K562 (cell line): ENCODE results near the gene ANKRD13C. TPM values are rescaled to one million over a fixed set of nuclear protein-coding genes. Genes with fewer than 3 reads are reported as not detected.

Experiments
- BRD9 ChIP-seq: fragments of 450-650 bp; IDR thresholded peaks from 2 replicates; pipeline ENCODE4 v1.6.1; 2018; ENCODE audit warnings: low read depth; ENCODE audit not compliant: partially characterized antibody
- DACH1 ChIP-seq: fragments of 450-650 bp; IDR thresholded peaks from 2 replicates; pipeline ENCODE4 v1.6.1; 2018; ENCODE audit not compliant: partially characterized antibody
- GATAD2B ChIP-seq: fragments of 450-650 bp; IDR thresholded peaks from 2 replicates; pipeline ENCODE4 v1.6.1; 2017; ENCODE audit warnings: mild to moderate bottlenecking, borderline replicate concordance
- MBD2 ChIP-seq: sonication (generic); IDR thresholded peaks from 2 replicates; pipeline ENCODE4 v1.6.1; 2016; ENCODE audit warnings: low read depth, borderline replicate concordance
- RBM22 ChIP-seq: fragments of 200-400 bp; formaldehyde crosslinking; IDR thresholded peaks from 2 replicates; pipeline ENCODE4 v1.6.1; 2018; ENCODE audit warnings: low read length, low read depth; ENCODE audit not compliant: poor library complexity, severe bottlenecking
- SETDB1 ChIP-seq: IDR thresholded peaks from one replicate; pipeline ENCODE4 v1.6.1; 2012; ENCODE audit warnings: low read length, control low read depth, inconsistent platforms
- SMARCB1 ChIP-seq: IDR thresholded peaks from 2 replicates; pipeline ENCODE4 v1.6.1; 2011; ENCODE audit warnings: improper control_type of control experiment, low read depth; ENCODE audit not compliant: insufficient read length
- ZBTB40 ChIP-seq, 2 experiments: fragments of 450-650 bp in 1 of 2; sonication (generic) in 1 of 2; formaldehyde crosslinking in 1 of 2; IDR thresholded peaks; 2 replicates each; pipeline versions ENCODE4 v1.7.1 to v1.9.0; 2016 to 2022; ENCODE audit warnings: inconsistent platforms in 1 of 2, mild to moderate bottlenecking in 1 of 2, missing genetic modification reagents in 1 of 2
- ZNF140 ChIP-seq: fragments of 250-450 bp; sonication (Bioruptor Pico); IDR thresholded peaks from 2 replicates; pipeline ENCODE4 v1.8.0; 2021; ENCODE audit warnings: moderate library complexity, mild to moderate bottlenecking, inconsistent platforms
- polyA plus RNA-seq, 8 experiments: library from polyadenylated mRNA; depleted of rRNA in 4 of 8; stranded (reverse) in 5 of 8; unstranded in 3 of 8; fragments of >200 nt; fragmentation: Nextera tagmentation in 2 of 8; fragmentation: Illumina TruSeq in 1 of 8; extraction: Ambion mirVana in 2 of 8; extraction: Trizol in 1 of 8; gene quantifications; 2 replicates each; pipeline versions ENCODE4 v1.2.1 to v1.2.3, GENCODE V29; 2011 to 2014; ENCODE audit warnings: inconsistent platforms in 1 of 8, missing spikeins in 1 of 8
- total RNA-seq, 7 experiments: library from RNA; depleted of rRNA in 6 of 7; stranded (reverse); fragments of >200 nt in 6 of 7; fragmentation: Illumina TruSeq in 2 of 7; extraction: Trizol in 2 of 7; gene quantifications; 2 replicates each; pipeline versions ENCODE4 v1.2.1 to v1.2.3, GENCODE V29; 2011 to 2021; ENCODE audit warnings: low replicate concordance in 1 of 7
- TF ChIP-seq, protein P1 (sequence below): IDR thresholded peaks from 3 replicates; pipeline ENCODE4 v1.6.1; 2011; ENCODE audit warnings: borderline replicate concordance, mild to moderate bottlenecking, moderate library complexity; ENCODE audit not compliant: insufficient read length; ENCODE audit errors: extremely low read depth
- TF ChIP-seq, protein P2 (sequence below): fragments of 450-650 bp; formaldehyde crosslinking; IDR thresholded peaks from 2 replicates; pipeline ENCODE4 v1.4.0; 2022; ENCODE audit warnings: missing genetic modification characterization

Gene ANKRD13C
- total and polyA plus RNA-seq, 9 of the 15 experiments (the other 6 are each of a cell fraction or from before 2014, with no cell fraction given), result 3.4 to 22.8 (median 12.5) TPM

DNA sequence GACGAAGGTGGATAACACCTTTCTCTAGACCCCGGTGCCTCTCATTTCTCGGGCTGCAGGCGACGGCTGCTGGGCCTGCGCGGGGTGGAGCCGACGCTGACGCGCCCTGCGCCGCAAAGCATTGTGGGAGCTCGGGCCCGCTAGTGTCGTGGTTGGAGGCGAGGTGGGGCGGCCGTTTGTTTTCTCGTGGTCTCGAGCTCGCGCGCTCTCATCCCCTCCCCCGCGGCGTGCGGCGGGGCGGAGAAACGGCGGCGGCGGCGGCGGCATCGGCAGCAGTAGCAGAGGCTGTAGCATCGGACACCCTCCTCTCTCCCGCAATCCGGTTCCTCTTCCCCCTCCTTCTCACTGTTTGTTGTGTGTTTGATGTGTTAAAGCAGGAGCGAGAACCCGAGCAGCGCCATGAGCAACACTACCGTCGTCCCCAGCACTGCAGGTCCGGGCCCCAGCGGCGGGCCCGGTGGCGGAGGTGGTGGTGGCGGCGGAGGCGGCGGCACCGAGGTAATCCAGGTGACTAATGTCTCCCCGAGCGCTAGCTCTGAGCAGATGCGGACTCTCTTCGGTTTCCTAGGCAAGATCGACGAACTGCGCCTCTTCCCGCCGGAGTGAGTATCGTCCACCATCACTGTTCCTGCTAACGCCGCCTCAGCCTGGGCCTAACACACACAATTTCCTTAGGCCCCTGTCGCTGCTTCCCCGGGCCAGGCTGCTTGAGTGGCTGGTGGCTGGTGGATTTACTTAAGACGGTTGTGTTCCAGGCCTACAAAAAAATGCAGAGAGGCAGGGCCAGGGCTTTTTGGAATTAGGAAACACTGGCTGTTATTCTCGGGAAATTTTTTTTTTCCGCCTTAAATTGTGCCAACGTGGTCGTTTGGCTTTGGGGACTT is 133.0 kb downstream of the ANKRD13C start, which contains the start of gene SRSF11 (continued):
- TF ChIP-seq ZBTB40 (IDR thresholded peaks at IDR 0.05) (no peak), ZBTB40 (CRISPR knock-in tag; IDR thresholded peaks at IDR 0.05) (no peak), SMARCB1 (no peak), DACH1 (no peak), ZNF140 (CRISPR knock-in tag) (no peak), BRD9 (no peak), RBM22 (no peak), MBD2 (no peak; the same call in 1 of the 2 replicates), GATAD2B (peak; percentile 36; the same call in 1 of the 2 replicates), SETDB1 (peak; percentile 50)
- TF ChIP-seq, protein P1, sequence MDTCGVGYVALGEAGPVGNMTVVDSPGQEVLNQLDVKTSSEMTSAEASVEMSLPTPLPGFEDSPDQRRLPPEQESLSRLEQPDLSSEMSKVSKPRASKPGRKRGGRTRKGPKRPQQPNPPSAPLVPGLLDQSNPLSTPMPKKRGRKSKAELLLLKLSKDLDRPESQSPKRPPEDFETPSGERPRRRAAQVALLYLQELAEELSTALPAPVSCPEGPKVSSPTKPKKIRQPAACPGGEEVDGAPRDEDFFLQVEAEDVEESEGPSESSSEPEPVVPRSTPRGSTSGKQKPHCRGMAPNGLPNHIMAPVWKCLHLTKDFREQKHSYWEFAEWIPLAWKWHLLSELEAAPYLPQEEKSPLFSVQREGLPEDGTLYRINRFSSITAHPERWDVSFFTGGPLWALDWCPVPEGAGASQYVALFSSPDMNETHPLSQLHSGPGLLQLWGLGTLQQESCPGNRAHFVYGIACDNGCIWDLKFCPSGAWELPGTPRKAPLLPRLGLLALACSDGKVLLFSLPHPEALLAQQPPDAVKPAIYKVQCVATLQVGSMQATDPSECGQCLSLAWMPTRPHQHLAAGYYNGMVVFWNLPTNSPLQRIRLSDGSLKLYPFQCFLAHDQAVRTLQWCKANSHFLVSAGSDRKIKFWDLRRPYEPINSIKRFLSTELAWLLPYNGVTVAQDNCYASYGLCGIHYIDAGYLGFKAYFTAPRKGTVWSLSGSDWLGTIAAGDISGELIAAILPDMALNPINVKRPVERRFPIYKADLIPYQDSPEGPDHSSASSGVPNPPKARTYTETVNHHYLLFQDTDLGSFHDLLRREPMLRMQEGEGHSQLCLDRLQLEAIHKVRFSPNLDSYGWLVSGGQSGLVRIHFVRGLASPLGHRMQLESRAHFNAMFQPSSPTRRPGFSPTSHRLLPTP, result no peak
- TF ChIP-seq, protein P2, sequence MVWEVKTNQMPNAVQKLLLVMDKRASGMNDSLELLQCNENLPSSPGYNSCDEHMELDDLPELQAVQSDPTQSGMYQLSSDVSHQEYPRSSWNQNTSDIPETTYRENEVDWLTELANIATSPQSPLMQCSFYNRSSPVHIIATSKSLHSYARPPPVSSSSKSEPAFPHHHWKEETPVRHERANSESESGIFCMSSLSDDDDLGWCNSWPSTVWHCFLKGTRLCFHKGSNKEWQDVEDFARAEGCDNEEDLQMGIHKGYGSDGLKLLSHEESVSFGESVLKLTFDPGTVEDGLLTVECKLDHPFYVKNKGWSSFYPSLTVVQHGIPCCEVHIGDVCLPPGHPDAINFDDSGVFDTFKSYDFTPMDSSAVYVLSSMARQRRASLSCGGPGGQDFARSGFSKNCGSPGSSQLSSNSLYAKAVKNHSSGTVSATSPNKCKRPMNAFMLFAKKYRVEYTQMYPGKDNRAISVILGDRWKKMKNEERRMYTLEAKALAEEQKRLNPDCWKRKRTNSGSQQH (CRISPR knock-in tag), result no peak
